SIG-M5 treated with dmso at 0.1 percent for 504 hours (cell line): ENCODE measurements around the gene SPAG16.
"Not testable (repeated sequence)": the region's sequence is repeated elsewhere in the genome, so short reads cannot be mapped to it uniquely, and the experiment has no call there.

Source experiments
- DNase-seq: peaks from one replicate; lab custom pipeline; 2025; ENCODE audit not compliant: unreplicated experiment; lab: John Stamatoyannopoulos, UW

Gene SPAG16

GRCh38 chr2:213688825-213689224 lies 404.6 kb downstream of the SPAG16 start:
- not testable (repeated sequence) for DNase-seq

- DNase-seq = no peak
Measured at GRCh38 chr2:213689585-213689984, 405.3 kb downstream of the SPAG16 start.

- no peak for DNase-seq
Measured at GRCh38 chr2:213691351-213691750, 407.1 kb downstream of the SPAG16 start.

- DNase-seq = no peak
Measured at GRCh38 chr2:213696442-213696841, 412.2 kb downstream of the SPAG16 start.

DNA sequence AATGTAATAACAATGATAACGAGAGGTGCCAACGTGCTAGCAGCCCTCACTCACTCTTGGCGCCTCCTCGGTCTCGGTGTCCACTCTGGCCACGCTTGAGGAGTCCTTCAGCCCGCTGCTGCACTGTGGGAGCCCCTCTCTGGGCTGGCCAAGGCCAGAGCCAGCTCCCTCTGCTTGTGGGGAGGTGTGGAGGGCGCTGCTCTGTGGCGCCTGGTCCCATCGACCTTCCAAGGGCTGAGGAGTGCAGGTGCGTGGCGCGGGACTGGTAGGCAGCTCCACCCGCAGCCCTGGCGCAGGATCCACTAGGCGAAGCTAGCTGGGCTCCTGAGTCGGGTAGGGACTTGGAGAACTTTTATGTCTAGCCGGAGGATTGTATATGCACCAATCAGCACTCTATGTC lies 417.1 kb downstream of the SPAG16 start:
- not testable (repeated sequence) for DNase-seq

GRCh38 chr2:213703406-213704098 lies 419.3 kb downstream of the SPAG16 start:
- no peak for DNase-seq

DNA sequence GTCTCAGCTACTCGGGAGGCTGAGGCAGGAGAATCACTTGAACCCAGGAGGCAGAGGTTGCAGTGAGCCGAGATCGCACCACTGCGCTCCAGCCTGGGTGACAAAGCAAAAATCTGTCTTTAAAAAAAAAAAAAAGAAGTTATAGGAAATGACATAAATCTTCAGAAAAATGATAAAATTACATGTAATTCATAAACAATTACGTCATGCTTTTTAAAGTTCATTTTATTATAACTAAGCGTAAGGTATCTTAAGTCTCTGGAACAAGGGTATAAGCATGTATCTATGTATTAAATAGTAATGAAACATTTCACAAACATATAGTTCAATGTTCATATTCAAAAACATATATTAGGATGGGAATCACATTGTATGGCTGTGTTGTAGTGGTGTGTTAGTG lies 425.9 kb downstream of the SPAG16 start:
- DNase-seq = no peak

DNA sequence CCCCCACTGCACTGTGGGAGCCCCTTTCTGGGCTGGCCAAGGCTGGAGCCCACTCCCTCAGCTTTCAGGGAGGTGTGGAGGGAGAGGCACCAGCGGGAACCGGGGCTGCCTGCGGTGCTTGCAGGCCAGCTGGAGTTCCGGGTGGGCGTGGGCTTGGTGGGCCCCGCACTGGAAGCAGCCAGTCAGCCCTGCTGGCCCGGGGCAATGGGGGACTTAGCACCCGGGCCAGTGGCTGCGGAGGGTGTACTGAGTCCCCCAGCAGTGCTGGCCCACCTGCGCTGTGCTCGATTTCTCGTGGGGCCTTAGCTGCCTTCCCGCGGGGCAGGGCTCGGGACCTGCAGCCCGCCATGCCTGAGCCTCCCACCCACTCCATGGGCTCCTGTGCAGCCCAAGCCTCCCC lies 434.1 kb downstream of the SPAG16 start:
- DNase-seq = not testable (repeated sequence)

DNA sequence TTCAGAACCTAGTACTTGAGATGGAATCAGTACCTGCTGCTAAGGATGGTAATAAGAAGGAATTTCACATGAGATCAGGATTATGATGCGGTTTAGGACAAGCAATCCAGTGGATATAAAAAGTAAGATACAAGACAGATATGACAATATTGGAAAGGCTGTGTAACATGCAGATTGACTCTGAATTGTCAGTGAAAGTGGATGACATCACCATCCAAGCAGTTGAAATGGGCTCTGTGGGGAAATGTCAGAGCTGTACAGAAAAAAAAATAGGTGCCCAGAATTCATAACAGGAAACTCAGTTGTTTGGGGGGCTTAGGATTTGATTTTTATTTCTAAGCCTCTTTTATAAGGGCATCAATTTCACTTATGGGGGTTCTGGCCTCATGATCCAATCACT lies 438.3 kb downstream of the SPAG16 start:
- no peak for DNase-seq

- no peak for DNase-seq
Measured at GRCh38 chr2:213723041-213723560, 438.8 kb downstream of the SPAG16 start.

DNA sequence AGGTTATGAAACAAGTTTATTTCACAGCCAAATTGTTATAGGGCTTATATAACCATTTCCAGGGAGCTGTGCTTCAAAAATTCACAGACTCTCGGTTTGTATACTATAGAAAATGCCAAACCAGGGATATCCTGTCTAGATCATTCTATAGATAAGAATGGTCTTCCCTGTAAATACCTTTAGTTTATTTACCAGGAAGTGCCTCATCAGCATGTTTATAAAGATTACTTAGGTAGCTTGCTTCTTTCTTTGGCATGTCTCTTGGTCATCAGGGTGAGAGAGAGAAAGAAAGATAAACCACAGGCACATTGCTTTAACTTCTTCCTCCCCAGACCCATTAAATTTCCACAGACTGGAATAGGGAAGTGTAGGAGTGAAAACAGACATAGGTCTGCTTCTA lies 439.4 kb downstream of the SPAG16 start:
- DNase-seq = no peak

DNA sequence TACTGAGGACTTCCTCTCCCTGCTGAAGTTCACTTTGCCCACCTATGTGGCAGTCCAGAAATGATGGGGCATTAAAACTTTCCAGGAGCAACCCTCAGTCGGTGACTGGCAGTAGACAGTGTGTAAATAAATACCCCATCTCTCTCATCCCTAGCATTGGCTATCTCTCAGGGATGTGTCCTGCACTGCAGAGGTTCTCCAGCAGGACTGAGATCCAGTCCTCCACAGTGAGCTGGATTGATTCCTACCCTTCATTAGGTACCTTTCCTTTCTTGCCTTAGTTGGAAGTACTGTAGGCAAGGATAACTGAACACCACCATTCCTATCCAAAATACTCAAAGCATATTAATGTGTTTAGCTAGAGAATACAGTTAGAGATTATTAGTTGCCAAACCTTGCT lies 441.8 kb downstream of the SPAG16 start:
- DNase-seq = no peak

- no peak for DNase-seq
Measured at GRCh38 chr2:213733893-213734292, 449.6 kb downstream of the SPAG16 start.

- no peak for DNase-seq
Measured at GRCh38 chr2:213740453-213740852, 456.2 kb downstream of the SPAG16 start.

DNA sequence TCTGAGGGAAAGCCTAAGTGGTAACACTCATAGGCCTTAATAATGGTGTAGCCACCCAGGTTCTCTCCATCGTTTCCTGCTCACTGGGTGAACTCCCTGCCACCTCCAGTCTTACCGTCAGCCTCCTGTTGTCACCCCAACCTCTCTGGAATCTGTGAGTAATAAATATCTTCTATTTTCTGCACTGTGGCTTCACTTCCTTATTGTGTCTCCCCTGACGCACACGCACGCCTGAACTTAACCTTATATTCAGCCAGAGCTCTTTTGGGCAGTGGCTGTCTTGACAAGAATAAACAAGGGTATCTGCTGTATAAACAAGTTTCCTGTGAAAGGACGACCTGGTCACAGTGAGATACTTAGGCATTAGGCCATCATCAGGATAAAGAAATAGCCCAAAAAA lies 467.2 kb downstream of the SPAG16 start:
- no peak for DNase-seq

DNA sequence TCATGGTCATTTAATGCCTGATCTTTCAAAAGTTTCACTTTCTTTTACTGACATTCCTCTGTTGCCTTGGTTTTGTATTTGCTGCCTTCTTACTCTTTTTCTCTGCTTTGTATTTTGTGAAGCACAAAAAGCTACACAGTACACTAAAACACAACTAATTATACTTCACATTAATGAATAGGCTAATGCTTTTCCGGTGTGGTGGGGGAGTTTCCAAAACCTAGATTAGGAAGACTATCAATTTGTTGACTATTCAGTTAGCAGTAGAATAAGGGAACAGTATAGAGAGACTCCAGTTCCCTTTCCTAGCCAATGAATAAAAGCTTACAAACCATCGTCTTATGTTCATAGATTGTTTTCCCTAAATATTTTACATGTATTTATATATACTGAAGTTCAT lies 468.3 kb downstream of the SPAG16 start:
- DNase-seq = no peak

GRCh38 chr2:213757525-213757924 lies 473.3 kb downstream of the SPAG16 start:
- DNase-seq = no peak

- no peak for DNase-seq
Measured at GRCh38 chr2:213763354-213763753, 479.1 kb downstream of the SPAG16 start.

GRCh38 chr2:213763963-213764362 lies 479.7 kb downstream of the SPAG16 start:
- DNase-seq = no peak

DNA sequence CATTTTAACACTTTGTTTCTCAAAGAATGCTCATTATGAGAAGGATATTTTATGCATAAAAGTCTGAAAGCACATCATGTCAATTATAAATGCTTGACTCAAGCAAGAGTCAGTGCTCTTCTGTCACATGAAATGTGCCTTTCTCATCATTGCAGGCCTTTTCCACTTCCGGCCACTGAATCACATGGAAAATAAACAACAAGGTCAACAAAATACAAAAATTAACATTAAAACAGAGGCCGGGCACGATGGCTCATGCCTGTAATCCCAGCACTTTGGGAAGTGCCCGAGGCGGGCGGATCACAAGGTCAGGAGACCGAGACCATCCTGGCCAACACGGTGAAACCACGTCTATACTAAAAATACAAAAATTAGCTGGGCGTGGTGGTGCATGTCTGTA lies 480.6 kb downstream of the SPAG16 start:
- DNase-seq = no peak

- DNase-seq = no peak
Measured at GRCh38 chr2:213766062-213766461, 481.8 kb downstream of the SPAG16 start.

DNA sequence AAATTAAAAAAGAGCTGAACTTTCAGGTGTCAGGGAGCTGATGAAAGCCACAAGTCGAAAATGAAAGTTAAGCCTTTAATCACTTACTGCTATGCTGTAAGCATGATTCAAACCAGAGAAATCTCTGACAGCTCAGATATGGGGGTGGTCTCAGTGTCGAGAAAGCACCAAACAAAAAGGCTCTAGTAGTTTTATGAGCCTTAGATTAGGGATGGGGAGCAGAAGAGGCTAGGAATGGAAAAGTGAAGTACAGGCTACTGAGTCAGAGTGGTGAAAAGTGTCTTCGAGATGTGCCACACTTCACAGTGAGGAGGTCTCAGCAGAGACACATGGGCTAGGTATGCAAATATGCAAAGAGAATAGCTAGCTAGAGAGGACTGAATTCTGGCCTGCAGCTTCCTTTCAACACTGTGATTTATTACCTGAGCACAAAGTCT lies 482.2 kb downstream of the SPAG16 start:
- DNase-seq = no peak

DNA sequence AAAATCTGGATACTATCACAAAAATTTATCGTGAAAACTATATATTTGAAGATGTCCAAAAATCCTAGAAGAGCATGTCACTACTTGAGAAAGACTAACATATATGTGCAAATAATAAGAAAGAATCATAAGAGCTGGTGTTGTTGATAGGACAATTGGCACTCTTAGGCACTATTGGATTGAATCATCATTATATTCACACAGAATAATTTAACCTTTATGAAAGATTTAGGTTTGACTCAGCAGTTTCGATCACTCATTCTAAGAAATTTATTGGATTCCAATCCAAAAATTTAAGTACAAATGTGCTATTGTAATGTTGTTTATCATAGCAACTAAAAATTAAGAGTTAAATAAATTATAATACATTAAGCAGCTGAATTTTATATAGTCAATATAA lies 503.6 kb downstream of the SPAG16 start:
- no peak for DNase-seq
